ENCODE results near the gene NDFIP2.
"Not testable (repeated sequence)": the region's sequence is repeated elsewhere in the genome, so short reads cannot be mapped to it uniquely, and the experiment has no call there.

Gene NDFIP2

GRCh38 chr13:79600146-79600545 lies 119.2 kb downstream of the NDFIP2 start:
- not testable (repeated sequence) for DNase-seq (ENCODE audit: low read depth)

- no peak for DNase-seq (ENCODE audit: low read depth)
Observed at GRCh38 chr13:79602936-79603335, 122.0 kb downstream of the NDFIP2 start.

- no peak for DNase-seq (ENCODE audit: low read depth)
Observed at GRCh38 chr13:79604752-79605151, 123.8 kb downstream of the NDFIP2 start.
